ENCODE results near the gene PALB2.
"Not testable (repeated sequence)": the region's sequence is repeated elsewhere in the genome, so short reads cannot be mapped to it uniquely, and the experiment has no call there.

Gene PALB2

GRCh38 chr16:23668873-23669272 lies 27.8 kb upstream of the PALB2 start:
- no peak for DNase-seq (ENCODE audit: low spot score in 2 of 2)
- Histone ChIP-seq H3K9me3 (no peaks in the 10 kb centered on the region), H3K4me3 (no peak overlapping the region), H3K36me3 (replicated peaks) (peaks cover 58% of the 10 kb centered on the region), H3K27me3 (ENCODE audit: low read depth) (no peaks in the 10 kb centered on the region), H3K4me1 (peaks cover 4% of the 10 kb centered on the region)
- in situ Hi-C loops (cut with MboI; ENCODE audit: low sequenced_read_pairs), result no loop called here

- no peaks in the 10 kb centered on the region for H3K4me1 ChIP-seq
- peaks cover 65% of the 10 kb centered on the region for H3K36me3 ChIP-seq (replicated peaks)
- DNase-seq (ENCODE audit: low spot score in 2 of 2), result no peak
- no peaks in the 10 kb centered on the region for H3K9me3 ChIP-seq
- H3K4me3 ChIP-seq, result no peak overlapping the region
- no peaks in the 10 kb centered on the region for H3K27me3 ChIP-seq (ENCODE audit: low read depth)
- in situ Hi-C loops (cut with MboI; ENCODE audit: low sequenced_read_pairs), result no loop called here
These were observed 27.1 kb upstream of the PALB2 start for GRCh38 chr16:23668225-23668624.

GRCh38 chr16:23667355-23667659 lies 26.2 kb upstream of the PALB2 start:
- no peaks in the 10 kb centered on the region for H3K27me3 ChIP-seq (ENCODE audit: low read depth)
- no peak for DNase-seq (ENCODE audit: low spot score in 2 of 2)
- in situ Hi-C loops (cut with MboI; ENCODE audit: low sequenced_read_pairs), result no loop called here
- H3K4me3 ChIP-seq, result no peak overlapping the region
- H3K9me3 ChIP-seq, result no peaks in the 10 kb centered on the region
- H3K4me1 ChIP-seq, result no peaks in the 10 kb centered on the region
- peaks cover 74% of the 10 kb centered on the region for H3K36me3 ChIP-seq (replicated peaks)

GRCh38 chr16:23666571-23667354 lies 25.7 kb upstream of the PALB2 start:
- H3K4me3 ChIP-seq, result no peak overlapping the region
- H3K9me3 ChIP-seq, result no peaks in the 10 kb centered on the region
- in situ Hi-C loops (cut with MboI; ENCODE audit: low sequenced_read_pairs), result no loop called here
- no peaks in the 10 kb centered on the region for H3K27me3 ChIP-seq (ENCODE audit: low read depth)
- H3K4me1 ChIP-seq, result no peaks in the 10 kb centered on the region
- no peak for DNase-seq (ENCODE audit: low spot score in 2 of 2)
- H3K36me3 ChIP-seq (replicated peaks), result peaks cover 77% of the 10 kb centered on the region

GRCh38 chr16:23663918-23664317 lies 22.8 kb upstream of the PALB2 start:
- Histone ChIP-seq H3K4me3 (no peak overlapping the region), H3K4me1 (no peaks in the 10 kb centered on the region), H3K9me3 (no peaks in the 10 kb centered on the region), H3K36me3 (replicated peaks) (peaks cover 95% of the 10 kb centered on the region), H3K27me3 (ENCODE audit: low read depth) (no peaks in the 10 kb centered on the region)
- DNase-seq (ENCODE audit: low spot score in 2 of 2), result no peak
- in situ Hi-C loops (cut with MboI; ENCODE audit: low sequenced_read_pairs), result no loop called here

- Histone ChIP-seq H3K4me3 (no peak overlapping the region), H3K36me3 (replicated peaks) (peaks cover 65% of the 10 kb centered on the region), H3K27me3 (ENCODE audit: low read depth) (no peaks in the 10 kb centered on the region), H3K9me3 (no peaks in the 10 kb centered on the region), H3K4me1 (peaks cover 12% of the 10 kb centered on the region)
- no peak for DNase-seq (ENCODE audit: low spot score in 2 of 2)
- in situ Hi-C loops (cut with MboI; ENCODE audit: low sequenced_read_pairs), result no loop called here
These were observed 10.9 kb upstream of the PALB2 start for GRCh38 chr16:23651943-23652468.

GRCh38 chr16:23650674-23651416 lies 9.7 kb upstream of the PALB2 start:
- in situ Hi-C loops (cut with MboI; ENCODE audit: low sequenced_read_pairs), result no loop called here
- H3K36me3 ChIP-seq (replicated peaks), result peaks cover 64% of the 10 kb centered on the region
- no peaks in the 10 kb centered on the region for H3K27me3 ChIP-seq (ENCODE audit: low read depth)
- DNase-seq (ENCODE audit: low spot score in 2 of 2), result peak; percentile 20 to 37
- H3K4me1 ChIP-seq, result peaks cover 12% of the 10 kb centered on the region
- no peak overlapping the region for H3K4me3 ChIP-seq
- no peaks in the 10 kb centered on the region for H3K9me3 ChIP-seq

GRCh38 chr16:23642246-23642774 lies 1.2 kb upstream of the PALB2 start:
- H3K36me3 ChIP-seq (replicated peaks), result peaks cover 38% of the 10 kb centered on the region
- in situ Hi-C loops (cut with MboI; ENCODE audit: low sequenced_read_pairs), result loop anchor here (5.0 kb wide), 1 partner anchor 45 kb away; the partner anchor contains the start of gene NDUFAB1
- no peak for DNase-seq (ENCODE audit: low spot score in 2 of 2)
- no peaks in the 10 kb centered on the region for H3K27me3 ChIP-seq (ENCODE audit: low read depth)
- peak overlapping the region; percentile 73 for H3K4me3 ChIP-seq
- 0 out of 2 replicates have a peak, but pooled peaks cover 3% of the 10 kb centered on the region for H3K4me1 ChIP-seq
- no peaks in the 10 kb centered on the region for H3K9me3 ChIP-seq

GRCh38 chr16:23640615-23640930 lies 537 bp downstream of the PALB2 start:
- Histone ChIP-seq H3K36me3 (replicated peaks) (peaks cover 41% of the 10 kb centered on the region), H3K4me1 (0 out of 2 replicates have a peak, but pooled peaks cover 3% of the 10 kb centered on the region), H3K27me3 (ENCODE audit: low read depth) (no peaks in the 10 kb centered on the region), H3K9me3 (no peaks in the 10 kb centered on the region), H3K4me3 (peak overlapping the region; percentile 73)
- in situ Hi-C loops (cut with MboI; ENCODE audit: low sequenced_read_pairs), result loop anchor here (5.0 kb wide), 1 partner anchor 43 kb away; the partner anchor contains the start of gene NDUFAB1
- peak; percentile 73 to 80 for DNase-seq (ENCODE audit: low spot score in 2 of 2)

- Histone ChIP-seq H3K36me3 (replicated peaks) (peaks cover 44% of the 10 kb centered on the region), H3K27me3 (ENCODE audit: low read depth) (no peaks in the 10 kb centered on the region), H3K9me3 (no peaks in the 10 kb centered on the region), H3K4me1 (0 out of 2 replicates have a peak, but pooled peaks cover 3% of the 10 kb centered on the region), H3K4me3 (no peak overlapping the region)
- in situ Hi-C loops (cut with MboI; ENCODE audit: low sequenced_read_pairs), result no loop called here
- DNase-seq (ENCODE audit: low spot score in 2 of 2), result no peak
These were observed 5.2 kb downstream of the PALB2 start for GRCh38 chr16:23635958-23636357.

GRCh38 chr16:23634461-23635036 lies 6.6 kb downstream of the PALB2 start:
- DNase-seq (ENCODE audit: low spot score in 2 of 2), result no peak
- H3K4me1 ChIP-seq, result no peaks in the 10 kb centered on the region
- H3K27me3 ChIP-seq (ENCODE audit: low read depth), result no peaks in the 10 kb centered on the region
- no peaks in the 10 kb centered on the region for H3K9me3 ChIP-seq
- in situ Hi-C loops (cut with MboI; ENCODE audit: low sequenced_read_pairs), result no loop called here
- H3K4me3 ChIP-seq, result no peak overlapping the region
- peaks cover 55% of the 10 kb centered on the region for H3K36me3 ChIP-seq (replicated peaks)

- in situ Hi-C loops (cut with MboI; ENCODE audit: low sequenced_read_pairs); H3K4me3 ChIP-seq; H3K27me3 ChIP-seq (ENCODE audit: low read depth); DNase-seq (ENCODE audit: low spot score in 2 of 2); H3K9me3 ChIP-seq; H3K4me1 ChIP-seq: not testable (repeated sequence)
- peaks cover 56% of the 10 kb centered on the region for H3K36me3 ChIP-seq (replicated peaks)
These were observed 9.2 kb downstream of the PALB2 start for GRCh38 chr16:23631874-23632273.

GRCh38 chr16:23629516-23629915 lies 11.6 kb downstream of the PALB2 start:
- in situ Hi-C loops (cut with MboI; ENCODE audit: low sequenced_read_pairs), result no loop called here
- Histone ChIP-seq H3K9me3 (no peaks in the 10 kb centered on the region), H3K36me3 (replicated peaks) (peaks cover 62% of the 10 kb centered on the region), H3K4me3 (no peak overlapping the region), H3K4me1 (no peaks in the 10 kb centered on the region), H3K27me3 (ENCODE audit: low read depth) (no peaks in the 10 kb centered on the region)
- DNase-seq (ENCODE audit: low spot score in 2 of 2), result no peak

- no peaks in the 10 kb centered on the region for H3K27me3 ChIP-seq (ENCODE audit: low read depth)
- no peak overlapping the region for H3K4me3 ChIP-seq
- H3K36me3 ChIP-seq (replicated peaks), result peaks cover 75% of the 10 kb centered on the region
- no peak for DNase-seq (ENCODE audit: low spot score in 2 of 2)
- no peaks in the 10 kb centered on the region for H3K9me3 ChIP-seq
- no peaks in the 10 kb centered on the region for H3K4me1 ChIP-seq
- in situ Hi-C loops (cut with MboI; ENCODE audit: low sequenced_read_pairs), result no loop called here
These were observed 17.0 kb downstream of the PALB2 start for GRCh38 chr16:23624092-23624491.

All from HAP-1 (cell line).